Suprapubic skin (tissue), 4 donors: ENCODE results near the gene AUTS2.

Source experiments
- EP300 ChIP-seq: sonication (generic); formaldehyde crosslinking; IDR thresholded peaks from one replicate; pipeline ENCODE4 v1.6.1; 2017; ENCODE audit warnings: antibody characterized with exemption
- POLR2A ChIP-seq, 2 donors: fragments of 450-650 bp; IDR thresholded peaks; one replicate each; pipeline ENCODE4 v1.6.1; 2017; ENCODE audit warnings: antibody characterized with exemption in 2 of 2, mild to moderate bottlenecking in 2 of 2, moderate library complexity in 2 of 2
- POLR2AphosphoS5 ChIP-seq, 3 donors: sonication (generic); formaldehyde crosslinking; IDR thresholded peaks; one replicate each; pipeline ENCODE4 v1.6.1; 2017; ENCODE audit warnings: antibody characterized with exemption in 3 of 3
- TF ChIP-seq, protein P1 (sequence below), 2 donors: fragments of 200-600 bp in 1 of 2; fragments of 450-650 bp in 1 of 2; sonication (generic) in 1 of 2; IDR thresholded peaks; one replicate each; pipeline ENCODE4 v1.5.1; 2016 to 2019; ENCODE audit warnings: antibody characterized with exemption in 2 of 2, mild to moderate bottlenecking in 1 of 2, moderate library complexity in 1 of 2

DNA sequence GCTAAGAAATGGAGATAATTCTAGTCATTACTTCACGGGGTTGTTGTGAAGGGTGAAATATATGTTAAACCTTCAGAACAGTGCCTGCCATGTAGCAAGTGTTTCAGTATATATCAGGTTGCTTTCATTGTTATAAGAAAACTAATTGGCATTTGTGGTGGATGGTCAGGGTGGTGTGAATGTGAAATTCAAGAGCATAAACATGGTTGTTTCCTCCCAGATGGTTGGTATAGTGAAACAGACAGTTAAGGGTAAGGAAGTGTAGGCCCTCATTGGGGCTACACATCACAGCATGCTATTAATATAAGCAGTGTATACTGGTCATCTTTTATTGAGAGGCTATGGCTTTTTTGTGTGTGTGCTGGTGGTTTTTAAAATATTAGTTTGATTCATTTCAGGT, 171.6 kb downstream of the AUTS2 start:
- TF ChIP-seq POLR2A (IDR thresholded peaks at IDR 0.05) (no peak), POLR2AphosphoS5 (IDR thresholded peaks at IDR 0.05) (no peak), EP300 (no peak)
- TF ChIP-seq, protein P1, sequence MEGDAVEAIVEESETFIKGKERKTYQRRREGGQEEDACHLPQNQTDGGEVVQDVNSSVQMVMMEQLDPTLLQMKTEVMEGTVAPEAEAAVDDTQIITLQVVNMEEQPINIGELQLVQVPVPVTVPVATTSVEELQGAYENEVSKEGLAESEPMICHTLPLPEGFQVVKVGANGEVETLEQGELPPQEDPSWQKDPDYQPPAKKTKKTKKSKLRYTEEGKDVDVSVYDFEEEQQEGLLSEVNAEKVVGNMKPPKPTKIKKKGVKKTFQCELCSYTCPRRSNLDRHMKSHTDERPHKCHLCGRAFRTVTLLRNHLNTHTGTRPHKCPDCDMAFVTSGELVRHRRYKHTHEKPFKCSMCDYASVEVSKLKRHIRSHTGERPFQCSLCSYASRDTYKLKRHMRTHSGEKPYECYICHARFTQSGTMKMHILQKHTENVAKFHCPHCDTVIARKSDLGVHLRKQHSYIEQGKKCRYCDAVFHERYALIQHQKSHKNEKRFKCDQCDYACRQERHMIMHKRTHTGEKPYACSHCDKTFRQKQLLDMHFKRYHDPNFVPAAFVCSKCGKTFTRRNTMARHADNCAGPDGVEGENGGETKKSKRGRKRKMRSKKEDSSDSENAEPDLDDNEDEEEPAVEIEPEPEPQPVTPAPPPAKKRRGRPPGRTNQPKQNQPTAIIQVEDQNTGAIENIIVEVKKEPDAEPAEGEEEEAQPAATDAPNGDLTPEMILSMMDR (IDR thresholded peaks at IDR 0.05) = no peak
